Stimulated activated CD4-positive, alpha-beta T cell treated with anti-CD3 and anti-CD28 coated beads, Interleukin-1b, Interleukin-23, amount 100 ng/mL, for 1 hour (primary cell): ENCODE measurements around the gene SNX1.
"Not testable (repeated sequence)": the region's sequence is repeated elsewhere in the genome, so short reads cannot be mapped to it uniquely, and the experiment has no call there.

Experiments
- DNase-seq, 2 donors: peaks; one replicate each; pipeline ENCODE4 v3.0.0-alpha.2; 2020; ENCODE audit warnings: low read depth in 2 of 2

Gene SNX1

GRCh38 chr15:64117759-64118487 is 22.1 kb downstream of the SNX1 start:
- no peak for DNase-seq

GRCh38 chr15:64120322-64120721 is 24.5 kb downstream of the SNX1 start:
- not testable (repeated sequence) for DNase-seq

- DNase-seq = no peak
Observed at GRCh38 chr15:64121614-64122013, 25.8 kb downstream of the SNX1 start.

GRCh38 chr15:64122444-64122843 is 26.7 kb downstream of the SNX1 start:
- no peak for DNase-seq

GRCh38 chr15:64122936-64123351 is 27.2 kb downstream of the SNX1 start:
- no peak for DNase-seq

- no peak for DNase-seq
Observed at GRCh38 chr15:64125978-64126377, 30.2 kb downstream of the SNX1 start.

GRCh38 chr15:64127521-64128270 is 31.9 kb downstream of the SNX1 start:
- no peak for DNase-seq

- no peak for DNase-seq
Observed at GRCh38 chr15:64130159-64130558, 34.4 kb downstream of the SNX1 start.

GRCh38 chr15:64131547-64131946 is 35.8 kb downstream of the SNX1 start:
- DNase-seq = no peak

- no peak for DNase-seq
Observed at GRCh38 chr15:64132217-64132616, 36.4 kb downstream of the SNX1 start.

- DNase-seq = no peak
Observed at GRCh38 chr15:64133623-64134344, 38.0 kb downstream of the SNX1 start.

GRCh38 chr15:64134345-64134829 is 38.6 kb downstream of the SNX1 start:
- DNase-seq = no peak

- no peak for DNase-seq
Observed at GRCh38 chr15:64136347-64136746, 40.6 kb downstream of the SNX1 start.

GRCh38 chr15:64137226-64137833 is 41.5 kb downstream of the SNX1 start:
- no peak for DNase-seq

GRCh38 chr15:64138331-64138941 is 42.7 kb downstream of the SNX1 start:
- DNase-seq = no peak

- DNase-seq = no peak
Observed at GRCh38 chr15:64141798-64142512, 46.2 kb downstream of the SNX1 start.

- DNase-seq = no peak
Observed at GRCh38 chr15:64143276-64143675, 47.5 kb downstream of the SNX1 start.

- DNase-seq = no peak
Observed at GRCh38 chr15:64144192-64144564, 48.4 kb downstream of the SNX1 start.

- DNase-seq = no peak
Observed at GRCh38 chr15:64144565-64145281, 48.9 kb downstream of the SNX1 start.

- DNase-seq = no peak
Observed at GRCh38 chr15:64146041-64146440, 50.3 kb downstream of the SNX1 start.
